SU-DHL-6 (cell line): ENCODE data around the gene NFIC.

Experiments used
- H2AFZ ChIP-seq: fragments of 200-600 bp; sonication (generic); 2 replicates; pipeline ENCODE4 v1.6.1; 2014; ENCODE audit warnings: low read depth, mild to moderate bottlenecking, moderate library complexity, mixed read lengths, antibody characterized with exemption, low read length; ENCODE audit not compliant: severe bottlenecking
- H3F3A ChIP-seq: fragments of 200-600 bp; shearing (Covaris generic); 2 replicates; pipeline ENCODE4 v1.6.0; 2016; ENCODE audit warnings: antibody characterized with exemption, mild to moderate bottlenecking; ENCODE audit not compliant: insufficient read depth
- H3K27ac ChIP-seq: fragments of 200-600 bp; sonication (generic); 2 replicates; pipeline ENCODE4 v1.5.1; 2016; ENCODE audit warnings: low read depth, mild to moderate bottlenecking, low read length, moderate library complexity, mixed read lengths
- H3K27me3 ChIP-seq: fragments of 200-600 bp; sonication (generic), shearing (Covaris generic); 2 replicates; pipeline ENCODE4 v1.6.0; 2014; ENCODE audit warnings: mild to moderate bottlenecking, low read length
- H3K36me3 ChIP-seq: fragments of 200-600 bp; sonication (generic); 2 replicates; pipeline ENCODE4 v1.6.1; 2014; ENCODE audit warnings: mild to moderate bottlenecking, low read length, mixed read lengths
- H3K4me2 ChIP-seq: fragments of 300-600, 200-600 bp; shearing (Covaris generic), sonication (generic); 2 replicates; pipeline ENCODE4 v1.6.0; 2014; ENCODE audit warnings: low read length, low read depth, mild to moderate bottlenecking; ENCODE audit not compliant: poor library complexity, severe bottlenecking
- H3K4me3 ChIP-seq: fragments of 200-600 bp; sonication (generic); 2 replicates; pipeline ENCODE4 v1.5.1; 2014; ENCODE audit warnings: antibody characterized with exemption, low read length, mild to moderate bottlenecking, mixed read lengths; ENCODE audit not compliant: insufficient read depth, poor library complexity, severe bottlenecking
- H3K79me2 ChIP-seq: fragments of 200-600 bp; sonication (generic); 2 replicates; pipeline ENCODE4 v1.6.1; 2014; ENCODE audit warnings: mild to moderate bottlenecking, low read length, moderate library complexity; ENCODE audit not compliant: insufficient read depth
- H3K9ac ChIP-seq: fragments of 200-600 bp; sonication (generic); 2 replicates; pipeline ENCODE4 v1.7.0; 2014; ENCODE audit warnings: mild to moderate bottlenecking, low read length
- H3K9me2 ChIP-seq: fragments of 200-600 bp; sonication (generic); replicated peaks from 2 replicates; pipeline ENCODE4 v1.6.1; 2014; ENCODE audit warnings: low read length; ENCODE audit not compliant: insufficient read depth
- H3K9me3 ChIP-seq: fragments of 200-600 bp; sonication (generic); 2 replicates; pipeline ENCODE4 v1.6.1; 2014; ENCODE audit warnings: low read length, mixed read lengths; ENCODE audit not compliant: insufficient read depth
- H4K20me1 ChIP-seq: fragments of 200-600 bp; sonication (generic); 2 replicates; pipeline ENCODE4 v1.6.1; 2014; ENCODE audit warnings: low read depth, mild to moderate bottlenecking, antibody characterized with exemption, low read length, moderate library complexity, mixed read lengths
- EZH2phosphoT487 ChIP-seq: fragments of 200-600 bp; sonication (generic), shearing (Covaris generic); conservative IDR thresholded peaks from 2 replicates; pipeline ENCODE4 v1.6.1; 2018; ENCODE audit warnings: mild to moderate bottlenecking, antibody characterized with exemption, low read length, moderate library complexity, mixed read lengths
- TF ChIP-seq, protein P1 (sequence below): fragments of 200-600 bp; sonication (generic); IDR thresholded peaks from one replicate; pipeline ENCODE4 v1.5.1; 2017; ENCODE audit warnings: antibody characterized with exemption, mild to moderate bottlenecking, low read length, moderate library complexity; ENCODE audit not compliant: insufficient read depth, poor library complexity, severe bottlenecking

Gene NFIC

DNA sequence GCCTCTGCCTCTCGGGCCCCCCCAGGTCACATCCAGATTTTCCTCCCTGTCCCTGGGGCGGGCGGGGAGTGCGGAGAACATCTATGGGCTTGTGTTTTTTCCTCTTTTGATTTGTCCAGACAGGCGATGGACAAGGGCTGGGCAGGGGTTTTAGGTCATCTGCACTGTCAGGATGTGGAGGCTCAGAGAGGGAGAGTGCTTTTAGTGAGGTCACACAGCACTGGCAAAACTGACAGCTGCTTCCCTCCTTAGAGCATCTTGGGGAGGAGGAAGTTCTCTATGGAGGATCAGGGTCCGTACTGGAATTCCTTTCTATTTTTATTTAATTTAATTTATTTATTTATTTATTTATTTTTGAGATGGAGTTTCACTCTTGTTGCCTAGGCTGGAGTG, 38.9 kb downstream of the NFIC start:
- Histone ChIP-seq H3K27ac (no peak overlapping the region), H3K27me3 (no peaks in the 10 kb centered on the region), H3K79me2 (no peaks in the 10 kb centered on the region), H3K9me3 (no peaks in the 10 kb centered on the region), H3K4me2 (no peak overlapping the region), H4K20me1 (no peaks in the 10 kb centered on the region), H2AFZ (no peak overlapping the region), H3K9me2 (no peaks in the 10 kb centered on the region), H3F3A (no peaks in the 10 kb centered on the region), H3K9ac (no peak overlapping the region), H3K4me3 (no peak overlapping the region), H3K36me3 (no peaks in the 10 kb centered on the region)
- TF ChIP-seq, protein P1, sequence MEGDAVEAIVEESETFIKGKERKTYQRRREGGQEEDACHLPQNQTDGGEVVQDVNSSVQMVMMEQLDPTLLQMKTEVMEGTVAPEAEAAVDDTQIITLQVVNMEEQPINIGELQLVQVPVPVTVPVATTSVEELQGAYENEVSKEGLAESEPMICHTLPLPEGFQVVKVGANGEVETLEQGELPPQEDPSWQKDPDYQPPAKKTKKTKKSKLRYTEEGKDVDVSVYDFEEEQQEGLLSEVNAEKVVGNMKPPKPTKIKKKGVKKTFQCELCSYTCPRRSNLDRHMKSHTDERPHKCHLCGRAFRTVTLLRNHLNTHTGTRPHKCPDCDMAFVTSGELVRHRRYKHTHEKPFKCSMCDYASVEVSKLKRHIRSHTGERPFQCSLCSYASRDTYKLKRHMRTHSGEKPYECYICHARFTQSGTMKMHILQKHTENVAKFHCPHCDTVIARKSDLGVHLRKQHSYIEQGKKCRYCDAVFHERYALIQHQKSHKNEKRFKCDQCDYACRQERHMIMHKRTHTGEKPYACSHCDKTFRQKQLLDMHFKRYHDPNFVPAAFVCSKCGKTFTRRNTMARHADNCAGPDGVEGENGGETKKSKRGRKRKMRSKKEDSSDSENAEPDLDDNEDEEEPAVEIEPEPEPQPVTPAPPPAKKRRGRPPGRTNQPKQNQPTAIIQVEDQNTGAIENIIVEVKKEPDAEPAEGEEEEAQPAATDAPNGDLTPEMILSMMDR: no peak

DNA sequence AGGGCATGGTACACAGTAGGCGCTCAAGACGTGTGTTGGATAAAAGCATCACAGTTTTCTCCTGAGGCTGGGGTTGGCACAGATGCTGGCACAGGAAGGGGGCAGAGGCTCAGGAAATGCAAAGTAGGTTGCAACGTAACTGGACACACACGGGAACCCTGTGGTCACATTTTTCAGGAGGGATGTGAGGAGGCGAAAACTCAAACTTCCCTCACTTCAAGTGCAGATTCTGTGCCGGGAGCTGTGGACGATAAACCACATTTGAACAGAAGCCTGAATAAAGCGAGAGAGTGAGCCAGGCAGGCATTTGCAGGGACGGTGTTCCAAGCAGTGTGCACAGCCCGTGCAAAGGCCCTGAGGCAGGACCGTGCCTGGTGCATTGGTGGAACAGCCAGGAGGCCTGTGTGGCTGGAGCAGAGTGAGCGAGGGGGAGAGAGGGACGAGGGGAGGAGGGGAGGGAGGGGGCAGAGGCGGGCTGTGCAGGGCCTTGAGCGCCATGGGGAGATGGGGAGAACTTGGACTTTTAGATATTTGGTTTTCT, 40.3 kb downstream of the NFIC start:
- Histone ChIP-seq H4K20me1 (no peaks in the 10 kb centered on the region), H2AFZ (no peak overlapping the region), H3F3A (no peaks in the 10 kb centered on the region), H3K9me3 (no peaks in the 10 kb centered on the region), H3K4me3 (no peak overlapping the region), H3K79me2 (no peaks in the 10 kb centered on the region), H3K27me3 (no peaks in the 10 kb centered on the region), H3K36me3 (no peaks in the 10 kb centered on the region), H3K9ac (no peak overlapping the region), H3K27ac (no peak overlapping the region), H3K9me2 (no peaks in the 10 kb centered on the region), H3K4me2 (no peak overlapping the region)
- TF ChIP-seq EZH2phosphoT487: no peak
- TF ChIP-seq, protein P1: no peak

DNA sequence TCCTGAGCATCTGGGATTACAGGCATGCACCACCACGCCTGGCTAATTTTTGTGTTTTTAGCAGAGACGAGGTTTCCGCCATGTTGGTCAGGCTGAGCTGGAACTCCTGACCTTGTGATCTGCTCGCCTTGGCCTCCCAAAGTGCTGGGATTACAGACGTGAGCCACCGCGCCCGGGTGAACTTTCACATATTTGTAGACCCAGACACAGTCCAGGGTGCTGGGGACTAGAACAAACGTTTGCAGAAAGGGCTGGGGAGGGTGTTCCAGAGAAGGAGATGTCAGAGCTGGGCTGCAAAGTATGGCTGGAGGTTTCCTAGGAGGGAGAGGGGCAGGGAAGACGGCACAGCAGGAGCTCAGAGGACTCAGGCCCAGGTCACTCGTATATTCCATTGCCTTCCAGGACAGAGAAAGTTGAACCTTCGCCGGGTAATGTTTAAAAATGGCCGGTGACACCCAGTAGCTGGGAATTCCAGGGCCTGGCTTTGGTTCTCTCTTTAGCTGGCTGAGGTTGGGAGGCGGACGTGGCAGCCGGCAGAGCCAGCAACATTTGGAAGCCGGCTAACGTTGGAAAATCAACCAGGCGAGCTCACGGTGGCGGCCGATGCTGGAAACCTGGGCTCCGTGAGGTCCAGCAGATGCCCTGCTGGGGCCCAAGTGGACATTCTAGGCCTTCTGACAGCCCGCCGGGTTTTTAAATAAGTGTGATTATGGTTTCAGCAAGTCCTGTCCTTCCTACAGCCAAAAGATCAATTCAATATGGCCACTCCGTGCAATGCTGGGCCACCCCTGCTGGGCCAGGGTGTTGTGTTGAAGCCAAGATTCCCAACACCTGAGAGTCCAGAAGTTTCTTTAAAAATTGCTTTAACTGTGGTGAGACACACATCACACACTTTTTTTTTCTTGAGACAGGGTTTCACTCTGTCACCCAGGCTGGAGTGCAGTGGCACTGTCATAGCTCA, 41.5 kb downstream of the NFIC start:
- no peak overlapping the region for H3K9ac ChIP-seq
- no peaks in the 10 kb centered on the region for H3K36me3 ChIP-seq
- no peaks in the 10 kb centered on the region for H3K27me3 ChIP-seq
- H3K9me2 ChIP-seq: no peaks in the 10 kb centered on the region
- no peaks in the 10 kb centered on the region for H4K20me1 ChIP-seq
- H3F3A ChIP-seq: no peaks in the 10 kb centered on the region
- no peak overlapping the region for H3K4me3 ChIP-seq
- H2AFZ ChIP-seq: no peak overlapping the region
- no peak for TF ChIP-seq EZH2phosphoT487
- TF ChIP-seq, protein P1: no peak
- H3K79me2 ChIP-seq: no peaks in the 10 kb centered on the region
- no peak overlapping the region for H3K27ac ChIP-seq
- H3K4me2 ChIP-seq: no peak overlapping the region
- H3K9me3 ChIP-seq: no peaks in the 10 kb centered on the region
